ENCODE results near the gene ZNF174. TPM values are rescaled to one million over a fixed set of nuclear protein-coding genes. Genes with fewer than 3 reads are reported as not detected.
A peak's percentile ranks its signal among the peaks of the same experiment; 100 is the strongest.

ZNF174 gene
- total RNA-seq, 2 experiments from 2014 or later = 5.6 to 5.7 TPM

DNA sequence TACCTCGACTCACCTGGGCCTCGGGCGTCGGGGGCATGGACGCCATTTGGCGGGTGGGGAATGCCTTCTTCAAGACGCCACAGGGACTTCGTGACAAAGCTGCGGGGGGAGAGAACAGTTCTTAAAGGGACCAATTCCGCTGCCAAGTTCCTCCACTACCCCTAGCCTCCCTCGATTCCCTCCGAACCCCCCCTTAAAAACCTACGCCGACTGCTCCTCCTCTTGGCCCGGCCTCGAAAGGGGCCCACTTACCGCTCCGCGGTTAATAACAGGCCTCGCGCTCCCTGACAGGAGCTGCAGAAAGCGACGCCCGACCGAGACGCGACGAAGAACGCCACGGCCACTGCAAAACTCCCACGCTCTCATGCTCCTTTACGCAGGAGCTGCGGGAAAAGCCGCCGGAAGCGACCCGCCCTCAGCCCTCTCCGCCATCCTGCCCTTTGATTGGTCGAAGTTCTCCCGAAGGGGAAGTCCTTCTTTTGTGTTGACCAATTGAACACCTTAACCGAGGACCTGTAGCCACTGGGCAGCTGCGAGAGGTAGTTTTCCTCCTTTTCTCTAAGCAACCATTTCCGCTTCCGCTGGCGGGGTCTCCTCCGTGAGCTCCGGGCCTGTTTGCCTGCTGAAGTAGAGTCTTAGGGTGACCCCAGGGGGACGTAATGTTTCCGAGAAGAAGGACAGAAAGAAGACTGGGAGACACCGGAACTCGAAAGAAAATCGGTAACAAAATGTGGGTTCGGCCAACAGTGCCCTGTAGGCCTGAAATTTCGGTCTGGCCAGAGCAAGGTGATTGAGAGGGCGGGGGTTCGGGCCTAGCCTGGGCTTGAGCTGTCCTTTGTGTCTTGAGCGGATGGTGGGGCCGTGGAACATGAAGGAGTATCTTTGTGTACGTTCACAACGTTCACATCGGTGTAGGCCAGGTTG lies 42.4 kb downstream of the ZNF174 start, which contains the start of the genes NAA60 and ZNF597:
TSS of gene NAA60 (plus strand) at position 573 of the 924 bp plus-strand sequence. CDS start 32,548 bp downstream, outside the sequence.
TSS of gene ZNF597 (minus strand) at position 397 of the 924 bp plus-strand sequence. CDS start at position 46, 351 bp downstream.
- Histone ChIP-seq H3K4me1 (ENCODE audit: insufficient read depth, low read length) (peaks cover 25% of the 10 kb centered on the region), H3K9me3 (ENCODE audit: control insufficient read depth in 1 of 2, insufficient read depth in 1 of 2, low read length in 2 of 2) (peaks cover 6 to 16% of the 10 kb centered on the region in 2 experiments), H3K36me3 (ENCODE audit: insufficient read depth, low read length) (peaks cover 9% of the 10 kb centered on the region), H3K27me3 (ENCODE audit: control insufficient read depth in 1 of 2, insufficient read depth in 2 of 2, low read length in 2 of 2) (no peaks in the 10 kb centered on the region), H3K4me3 (ENCODE audit: low read length) (peak within 1 kb of the TSS; percentile 71), H3K27ac (ENCODE audit: low read depth in 1 of 2, low read length in 2 of 2) (peak within 1 kb of the TSS; percentile 70 to 79)
- Mint-ChIP-seq H3K9me3 (peaks cover 6% of the 10 kb centered on the region), H3K36me3 (ENCODE audit: low read depth) (peaks cover 49% of the 10 kb centered on the region), H3K4me1 (ENCODE audit: low read depth) (peaks cover 24% of the 10 kb centered on the region), H3K27me3 (no peaks in the 10 kb centered on the region), H3K27ac (peak within 1 kb of the TSS; percentile 95), H3K4me3 (peak within 1 kb of the TSS; percentile 98)
- intact Hi-C loops (cut with DNase I, micrococcal nuclease) = loop anchor here in 1 of 2 experiments (1.0 to 10.0 kb wide), 3 partner anchors 42 to 289 kb away; partner anchors contain the start of genes TIGD7, ZNF174, ZNF75A and ZSCAN32
- DNase-seq = peak; percentile 50 to 92 (median 72)
- ChIA-PET CTCF (interaction anchor here (0.5 to 2.4 kb wide), 3 partner anchors 14 to 138 kb away, joined by 3 to 11 read pairs (median 3); partner anchors contain the start of genes TIGD7 and ZNF75A), POLR2A (interaction anchor here (0.9 to 2.9 kb wide), 12 partner anchors 14 to 423 kb away, joined by 3 to 28 read pairs (median 6); partner anchors contain the start of genes CLUAP1, SLX4, TIGD7 and TNFRSF12A)
- peak; percentile 90 for ATAC-seq (ENCODE audit: poor library complexity)
- TF ChIP-seq, protein P1, sequence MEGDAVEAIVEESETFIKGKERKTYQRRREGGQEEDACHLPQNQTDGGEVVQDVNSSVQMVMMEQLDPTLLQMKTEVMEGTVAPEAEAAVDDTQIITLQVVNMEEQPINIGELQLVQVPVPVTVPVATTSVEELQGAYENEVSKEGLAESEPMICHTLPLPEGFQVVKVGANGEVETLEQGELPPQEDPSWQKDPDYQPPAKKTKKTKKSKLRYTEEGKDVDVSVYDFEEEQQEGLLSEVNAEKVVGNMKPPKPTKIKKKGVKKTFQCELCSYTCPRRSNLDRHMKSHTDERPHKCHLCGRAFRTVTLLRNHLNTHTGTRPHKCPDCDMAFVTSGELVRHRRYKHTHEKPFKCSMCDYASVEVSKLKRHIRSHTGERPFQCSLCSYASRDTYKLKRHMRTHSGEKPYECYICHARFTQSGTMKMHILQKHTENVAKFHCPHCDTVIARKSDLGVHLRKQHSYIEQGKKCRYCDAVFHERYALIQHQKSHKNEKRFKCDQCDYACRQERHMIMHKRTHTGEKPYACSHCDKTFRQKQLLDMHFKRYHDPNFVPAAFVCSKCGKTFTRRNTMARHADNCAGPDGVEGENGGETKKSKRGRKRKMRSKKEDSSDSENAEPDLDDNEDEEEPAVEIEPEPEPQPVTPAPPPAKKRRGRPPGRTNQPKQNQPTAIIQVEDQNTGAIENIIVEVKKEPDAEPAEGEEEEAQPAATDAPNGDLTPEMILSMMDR (IDR thresholded peaks at IDR 0.05) = no peak

DNA sequence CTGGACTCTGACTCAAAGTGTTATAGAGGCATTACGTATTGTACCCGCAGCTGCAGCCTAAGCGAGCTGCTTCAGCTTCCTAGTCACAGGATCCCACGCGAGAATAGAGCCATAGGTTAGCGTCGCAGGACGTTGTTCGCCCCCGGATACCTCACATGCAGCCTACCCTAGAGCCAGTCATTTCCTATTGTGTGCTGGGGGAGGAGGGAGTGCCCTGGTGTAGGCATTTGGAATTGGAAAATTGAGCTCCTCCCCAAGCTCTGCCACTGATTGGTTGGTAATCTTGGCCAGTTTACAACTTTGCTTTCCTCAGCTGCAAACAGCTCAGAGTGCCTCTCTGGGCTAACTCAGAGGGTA lies 43.0 kb downstream of the ZNF174 start:
- CTCF ChIA-PET = interaction anchor here (1.2 to 2.4 kb wide), 2 partner anchors 14 to 138 kb away, joined by 3 to 11 read pairs; partner anchors contain the start of genes TIGD7 and ZNF75A
- peak overlapping the region; percentile 71 for H3K4me3 ChIP-seq (ENCODE audit: low read length)
- H3K27ac Mint-ChIP-seq = peak overlapping the region; percentile 95

More for the DNA sequence above, 43.0 kb downstream of the ZNF174 start:
- Histone ChIP-seq H3K9me3 (ENCODE audit: control insufficient read depth in 1 of 2, insufficient read depth in 1 of 2, low read length in 2 of 2) (peaks cover 6 to 14% of the 10 kb centered on the region in 2 experiments), H3K36me3 (ENCODE audit: insufficient read depth, low read length) (peaks cover 14% of the 10 kb centered on the region), H3K4me1 (ENCODE audit: insufficient read depth, low read length) (peaks cover 25% of the 10 kb centered on the region), H3K27ac (ENCODE audit: low read depth in 1 of 2, low read length in 2 of 2) (peak overlapping the region; percentile 70 to 79), H3K27me3 (ENCODE audit: control insufficient read depth in 1 of 2, insufficient read depth in 2 of 2, low read length in 2 of 2) (no peaks in the 10 kb centered on the region)
- Mint-ChIP-seq H3K4me1 (ENCODE audit: low read depth) (peaks cover 24% of the 10 kb centered on the region), H3K9me3 (peaks cover 6% of the 10 kb centered on the region), H3K36me3 (ENCODE audit: low read depth) (peaks cover 48% of the 10 kb centered on the region), H3K4me3 (peak overlapping the region; percentile 98), H3K27me3 (no peaks in the 10 kb centered on the region)
- peak; percentile 61 for ATAC-seq (ENCODE audit: poor library complexity)
- POLR2A ChIA-PET = interaction anchor here (0.9 to 2.9 kb wide), 11 partner anchors 13 to 424 kb away, joined by 3 to 28 read pairs (median 5); partner anchors contain the start of genes SLX4, TNFRSF12A, TRAP1 and ZNF174
- intact Hi-C loops (cut with DNase I, micrococcal nuclease) = loop anchor here in 1 of 2 experiments (5.0 to 10.0 kb wide), 2 partner anchors 137 to 289 kb away; partner anchors contain the start of genes TIGD7 and ZNF75A
- TF ChIP-seq, protein P1 (IDR thresholded peaks at IDR 0.05) = no peak
- DNase-seq = peak in 7 of 14 experiments; percentile 1 to 67 (median 32)
